Fibroblast of lung (primary cell): Measurements from ENCODE around the gene CDH6. TPM values are rescaled to one million over a fixed set of nuclear protein-coding genes. Genes with fewer than 3 reads are reported as not detected.

ENCODE experiments used
- DNase-seq, 2 donors: peaks; one replicate each; pipeline versions ENCODE4 v3.0.0 to v3.0.0-alpha.2; 2010; ENCODE audit warnings: low read depth in 2 of 2
- H2AFZ ChIP-seq: 2 replicates; pipeline ENCODE4 v1.5.1; 2012; ENCODE audit warnings: low read length, control low read depth, inconsistent platforms
- H3K27ac ChIP-seq: 2 replicates; pipeline ENCODE4 v1.5.1; 2011; ENCODE audit warnings: low read length, control low read depth; ENCODE audit not compliant: insufficient read depth
- H3K27me3 ChIP-seq: 2 replicates; pipeline ENCODE4 v1.5.1; 2011; ENCODE audit warnings: mild to moderate bottlenecking, low read length; ENCODE audit not compliant: control insufficient read depth, insufficient read depth
- H3K36me3 ChIP-seq: 2 replicates; pipeline ENCODE4 v1.5.1; 2011; ENCODE audit warnings: low read length; ENCODE audit not compliant: control insufficient read depth, insufficient read depth
- H3K4me1 ChIP-seq: 2 replicates; pipeline ENCODE4 v1.5.1; 2011; ENCODE audit warnings: low read length; ENCODE audit not compliant: control insufficient read depth, insufficient read depth; ENCODE audit errors: extremely low read depth
- H3K4me2 ChIP-seq: 2 replicates; pipeline ENCODE4 v1.5.1; 2011; ENCODE audit warnings: low read length, control low read depth; ENCODE audit not compliant: insufficient read depth; ENCODE audit errors: extremely low read depth
- H3K4me3 ChIP-seq, 4 experiments: fragments of 200-600 bp in 1 of 4; sonication (generic) in 1 of 4; replicated peaks in 1 of 4; 2 replicates each; pipeline ENCODE4 v1.5.1; 2011 to 2016; ENCODE audit warnings: low read length in 4 of 4, low read depth in 3 of 4, mild to moderate bottlenecking in 3 of 4, control low read depth in 2 of 4, inconsistent platforms in 1 of 4, mixed read lengths in 1 of 4; ENCODE audit not compliant: insufficient read depth in 1 of 4; ENCODE audit errors: control extremely low read depth in 1 of 4
- H3K79me2 ChIP-seq: 2 replicates; pipeline ENCODE4 v1.5.1; 2012; ENCODE audit warnings: mild to moderate bottlenecking, low read length, inconsistent platforms; ENCODE audit not compliant: control insufficient read depth, insufficient read depth
- H3K9ac ChIP-seq: 2 replicates; pipeline ENCODE4 v1.5.1; 2011; ENCODE audit warnings: mild to moderate bottlenecking, low read length, control low read depth; ENCODE audit not compliant: insufficient read depth
- H3K9me3 ChIP-seq: 2 replicates; pipeline ENCODE4 v1.5.1; 2012; ENCODE audit warnings: low read depth, low read length; ENCODE audit not compliant: control insufficient read depth, insufficient read depth
- H4K20me1 ChIP-seq: 2 replicates; pipeline ENCODE4 v1.5.1; 2011; ENCODE audit warnings: low read length; ENCODE audit not compliant: control insufficient read depth, insufficient read depth; ENCODE audit errors: extremely low read depth
- CTCF ChIP-seq, 2 donors: IDR thresholded peaks in 1 of 2; conservative IDR thresholded peaks in 1 of 2; 1 replicate in 1 of 2; 2 replicates in 1 of 2; pipeline ENCODE4 v1.5.1; 2011 to 2012; ENCODE audit warnings: low read length in 2 of 2, control low read depth in 1 of 2, inconsistent platforms in 1 of 2, low read depth in 1 of 2, mild to moderate bottlenecking in 1 of 2
- EZH2 ChIP-seq: IDR thresholded peaks from 2 replicates; pipeline ENCODE4 v1.5.1; 2012; ENCODE audit warnings: low read length, control low read depth, mild to moderate bottlenecking; ENCODE audit errors: missing control alignments
- polyA plus RNA-seq, 2 donors: library from polyadenylated mRNA; depleted of rRNA in 1 of 2; stranded (reverse) in 1 of 2; unstranded in 1 of 2; fragments of >200 nt; gene quantifications; 2 replicates each; pipeline ENCODE4 v1.2.1, GENCODE V29; 2011 to 2012; ENCODE audit warnings: missing spikeins in 1 of 2
- total RNA-seq: library from RNA; depleted of rRNA; stranded (reverse); fragments of >200 nt; gene quantifications from 2 replicates; pipeline ENCODE4 v1.2.1, GENCODE V29; 2014

Gene CDH6
- total and polyA plus RNA-seq, 2 donors (not counting 1 experiment from before 2014, with no cell fraction given) = 10.4 to 18.8 TPM

GRCh38 chr5:31301833-31302232 lies 108.3 kb downstream of the CDH6 start:
- no peaks in the 10 kb centered on the region for H3K9me3 ChIP-seq
- no peak overlapping the region for H3K4me2 ChIP-seq
- H3K4me1 ChIP-seq = no peaks in the 10 kb centered on the region
- no peak overlapping the region for H3K4me3 ChIP-seq
- H3K36me3 ChIP-seq = no peaks in the 10 kb centered on the region
- TF ChIP-seq EZH2 (no peak), CTCF (conservative IDR thresholded peaks at IDR 0.05 in 1 of 2, IDR thresholded peaks at IDR 0.05 in 1 of 2; ENCODE audit: low read depth in 1 of 2, low read length in 2 of 2) (no peak)
- no peaks in the 10 kb centered on the region for H3K79me2 ChIP-seq
- DNase-seq = no peak
- no peaks in the 10 kb centered on the region for H3K27me3 ChIP-seq
- no peak overlapping the region for H3K27ac ChIP-seq
- no peak overlapping the region for H3K9ac ChIP-seq
- H2AFZ ChIP-seq = no peak overlapping the region
- no peaks in the 10 kb centered on the region for H4K20me1 ChIP-seq

GRCh38 chr5:31303688-31304087 lies 110.2 kb downstream of the CDH6 start:
- Histone ChIP-seq H3K79me2 (no peaks in the 10 kb centered on the region), H3K27me3 (no peaks in the 10 kb centered on the region)
- no peak for TF ChIP-seq CTCF (conservative IDR thresholded peaks at IDR 0.05 in 1 of 2, IDR thresholded peaks at IDR 0.05 in 1 of 2; ENCODE audit: low read depth in 1 of 2, low read length in 2 of 2)
- no peak for TF ChIP-seq EZH2

GRCh38 chr5:31317665-31318064 lies 124.2 kb downstream of the CDH6 start:
- H3K4me2 ChIP-seq = no peak overlapping the region
- no peaks in the 10 kb centered on the region for H3K36me3 ChIP-seq
- H3K4me3 ChIP-seq = no peak overlapping the region
- H3K9me3 ChIP-seq = no peaks in the 10 kb centered on the region
- no peaks in the 10 kb centered on the region for H3K27me3 ChIP-seq
- no peaks in the 10 kb centered on the region for H4K20me1 ChIP-seq
- H3K27ac ChIP-seq = no peak overlapping the region
- no peak overlapping the region for H2AFZ ChIP-seq
- H3K9ac ChIP-seq = no peak overlapping the region
- TF ChIP-seq EZH2 (no peak), CTCF (conservative IDR thresholded peaks at IDR 0.05 in 1 of 2, IDR thresholded peaks at IDR 0.05 in 1 of 2; ENCODE audit: low read depth in 1 of 2, low read length in 2 of 2) (no peak)
- H3K4me1 ChIP-seq = no peaks in the 10 kb centered on the region
- DNase-seq = no peak
- H3K79me2 ChIP-seq = no peaks in the 10 kb centered on the region

More at GRCh38 chr5:31303688-31304087, 110.2 kb downstream of the CDH6 start:
- Histone ChIP-seq H3K9me3 (no peaks in the 10 kb centered on the region), H3K36me3 (no peaks in the 10 kb centered on the region), H4K20me1 (no peaks in the 10 kb centered on the region), H3K27ac (no peak overlapping the region), H3K9ac (no peak overlapping the region), H3K4me2 (no peak overlapping the region), H3K4me1 (no peaks in the 10 kb centered on the region), H3K4me3 (no peak overlapping the region), H2AFZ (no peak overlapping the region)
- no peak for DNase-seq
